Measurements from ENCODE around the gene SEMA4C. TPM values are rescaled to one million over a fixed set of nuclear protein-coding genes. Genes with fewer than 3 reads are reported as not detected.
"Not testable (repeated sequence)": the region's sequence is repeated elsewhere in the genome, so short reads cannot be mapped to it uniquely, and the experiment has no call there.

The SEMA4C gene
- total RNA-seq, 1 experiment from 2014 or later = 40.2 TPM

GRCh38 chr2:96864343-96865091 is 5.4 kb downstream of the SEMA4C start:
- POLR2A ChIA-PET = no interaction called here
- ATAC-seq (no peak), DNase-seq (ENCODE audit: low read depth, low spot score) (no peak)
- TF ChIP-seq CTCF (IDR thresholded peaks at IDR 0.05) (no peak), TCF7L2 (IDR thresholded peaks at IDR 0.05; ENCODE audit: low read depth, low read length) (no peak), REST (IDR thresholded peaks at IDR 0.05; ENCODE audit: insufficient read depth in 1 of 2, low read depth in 2 of 2, low read length in 1 of 2) (no peak), SIN3A (IDR thresholded peaks at IDR 0.05; ENCODE audit: borderline replicate concordance, insufficient read depth, low read depth, low read length) (no peak), POLR2AphosphoS5 (IDR thresholded peaks at IDR 0.05; ENCODE audit: low read depth, low read length) (no peak)
- CTCF ChIA-PET = interaction anchor here (0.7 kb wide), 1 partner anchor 19 kb away, joined by 3 read pairs; no protein-coding TSS in a partner anchor
- Histone ChIP-seq H3K4me3 (ENCODE audit: low read depth in 2 of 2, low read length in 2 of 2) (no peak overlapping the region), H3K27me3 (ENCODE audit: control insufficient read depth, insufficient read depth, low read length) (no peaks in the 10 kb centered on the region), H3K4me1 (ENCODE audit: control insufficient read depth, insufficient read depth, low read length) (peaks cover 7% of the 10 kb centered on the region), H3K27ac (ENCODE audit: low read length) (no peak overlapping the region), H3K9me3 (ENCODE audit: control insufficient read depth, insufficient read depth, low read depth, low read length) (no peaks in the 10 kb centered on the region), H3K36me3 (ENCODE audit: control insufficient read depth, insufficient read depth, low read length) (peaks cover 11% of the 10 kb centered on the region; the same call in 1 of the 2 replicates)
- intact Hi-C loops (cut with micrococcal nuclease; ENCODE audit: unreplicated experiment) (no loop called here), in situ Hi-C loops (cut with HindIII; ENCODE audit: low pct_unique_long_range_greater_than_20kb, low sequenced_read_pairs) (no loop called here)
- no TSS peak for BruUV-seq (replicated peaks)

DNA sequence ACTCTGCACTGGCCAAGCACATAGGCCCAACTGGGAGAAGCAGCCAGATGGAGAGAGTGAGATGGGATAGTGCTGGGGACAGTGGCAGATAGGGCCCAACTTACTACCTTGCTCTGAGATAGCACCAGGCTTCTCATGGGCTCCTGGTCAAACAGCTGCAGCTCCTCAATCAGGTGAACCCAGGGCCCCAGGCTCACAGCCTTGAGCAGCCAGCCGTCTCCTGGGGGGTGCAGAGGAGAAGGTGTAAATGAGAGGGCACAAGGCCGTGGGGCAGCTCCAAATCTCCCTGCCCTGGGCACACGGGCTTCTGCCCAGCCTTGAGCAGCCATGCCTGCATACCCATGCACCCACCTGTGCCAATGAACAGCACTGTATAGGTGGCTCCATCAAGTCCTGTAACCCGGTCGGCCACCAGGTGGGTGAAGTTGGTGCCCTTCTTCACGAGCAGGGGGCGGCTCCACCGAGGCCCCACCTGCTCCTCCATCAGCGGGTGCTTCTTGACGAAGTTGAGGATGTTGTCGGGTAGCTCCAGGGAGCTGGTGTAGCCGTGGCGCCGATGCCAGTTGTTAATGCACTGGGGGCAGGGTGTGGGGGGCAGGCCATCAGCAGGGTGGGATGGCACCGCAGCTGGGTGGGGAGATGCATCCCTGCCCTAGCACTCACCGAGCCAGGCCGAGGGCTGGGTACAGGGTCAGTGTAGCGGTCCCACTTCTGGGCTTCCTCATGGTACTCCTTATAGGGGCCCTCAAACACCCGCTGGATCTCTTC is 6.1 kb downstream of the SEMA4C start:
- no peak overlapping the region for H3K4me3 ChIP-seq (ENCODE audit: low read depth in 2 of 2, low read length in 2 of 2)
- H3K36me3 ChIP-seq (ENCODE audit: control insufficient read depth, insufficient read depth, low read length) = peaks cover 11% of the 10 kb centered on the region; the same call in 1 of the 2 replicates
- POLR2A ChIA-PET = no interaction called here
- no TSS peak for BruUV-seq (replicated peaks)
- TF ChIP-seq CTCF (IDR thresholded peaks at IDR 0.05) (no peak), REST (IDR thresholded peaks at IDR 0.05; ENCODE audit: insufficient read depth in 1 of 2, low read depth in 2 of 2, low read length in 1 of 2) (no peak), SIN3A (IDR thresholded peaks at IDR 0.05; ENCODE audit: borderline replicate concordance, insufficient read depth, low read depth, low read length) (no peak), TCF7L2 (IDR thresholded peaks at IDR 0.05; ENCODE audit: low read depth, low read length) (no peak), POLR2AphosphoS5 (IDR thresholded peaks at IDR 0.05; ENCODE audit: low read depth, low read length) (no peak)
- H3K27ac ChIP-seq (ENCODE audit: low read length) = no peak overlapping the region
- no peak for ATAC-seq
- intact Hi-C loops (cut with micrococcal nuclease; ENCODE audit: unreplicated experiment) (no loop called here), in situ Hi-C loops (cut with HindIII; ENCODE audit: low pct_unique_long_range_greater_than_20kb, low sequenced_read_pairs) (no loop called here)
- no peaks in the 10 kb centered on the region for H3K9me3 ChIP-seq (ENCODE audit: control insufficient read depth, insufficient read depth, low read depth, low read length)
- peaks cover 14% of the 10 kb centered on the region for H3K4me1 ChIP-seq (ENCODE audit: control insufficient read depth, insufficient read depth, low read length)
- no peaks in the 10 kb centered on the region for H3K27me3 ChIP-seq (ENCODE audit: control insufficient read depth, insufficient read depth, low read length)
- no peak for DNase-seq (ENCODE audit: low read depth, low spot score)
- CTCF ChIA-PET = no interaction called here

DNA sequence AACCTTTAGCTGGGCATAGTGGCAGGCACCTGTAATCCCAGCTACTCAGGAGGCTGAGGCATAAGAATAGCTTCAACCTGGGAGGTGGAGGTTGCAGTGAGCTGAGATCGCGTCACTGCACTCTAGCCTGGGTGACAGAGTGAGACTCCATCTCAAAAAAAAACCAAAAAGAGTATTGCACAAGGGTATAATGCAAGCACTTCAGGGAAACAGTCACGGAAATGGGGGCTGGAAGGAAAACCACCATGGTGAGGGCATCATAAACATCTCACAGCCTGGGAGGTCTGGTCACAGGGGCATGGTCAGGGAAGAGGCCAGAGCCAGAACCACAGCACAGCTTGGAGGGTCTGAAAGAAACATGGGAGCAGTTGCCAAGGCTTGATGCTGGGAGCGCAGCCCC is 6.8 kb downstream of the SEMA4C start:
- H3K27me3 ChIP-seq (ENCODE audit: control insufficient read depth, insufficient read depth, low read length); ATAC-seq; H3K36me3 ChIP-seq (ENCODE audit: control insufficient read depth, insufficient read depth, low read length); POLR2A ChIA-PET; in situ Hi-C loops (cut with HindIII; ENCODE audit: low pct_unique_long_range_greater_than_20kb, low sequenced_read_pairs); H3K9me3 ChIP-seq (ENCODE audit: control insufficient read depth, insufficient read depth, low read depth, low read length); BruUV-seq (replicated peaks); H3K4me3 ChIP-seq (ENCODE audit: low read depth in 2 of 2, low read length in 2 of 2); DNase-seq (ENCODE audit: low read depth, low spot score); H3K27ac ChIP-seq (ENCODE audit: low read length); intact Hi-C loops (cut with micrococcal nuclease; ENCODE audit: unreplicated experiment): not testable (repeated sequence)
- CTCF ChIA-PET = interaction anchor here (0.7 kb wide), 1 partner anchor 249 kb away, joined by 3 read pairs; no protein-coding TSS in a partner anchor
- H3K4me1 ChIP-seq (ENCODE audit: control insufficient read depth, insufficient read depth, low read length) = peaks cover 14% of the 10 kb centered on the region
